Measurements from ENCODE around the gene HCFC1.

GRCh38 chrX:153925387-153925738, 46.3 kb downstream of the HCFC1 start:
- TF ChIP-seq, protein P1, sequence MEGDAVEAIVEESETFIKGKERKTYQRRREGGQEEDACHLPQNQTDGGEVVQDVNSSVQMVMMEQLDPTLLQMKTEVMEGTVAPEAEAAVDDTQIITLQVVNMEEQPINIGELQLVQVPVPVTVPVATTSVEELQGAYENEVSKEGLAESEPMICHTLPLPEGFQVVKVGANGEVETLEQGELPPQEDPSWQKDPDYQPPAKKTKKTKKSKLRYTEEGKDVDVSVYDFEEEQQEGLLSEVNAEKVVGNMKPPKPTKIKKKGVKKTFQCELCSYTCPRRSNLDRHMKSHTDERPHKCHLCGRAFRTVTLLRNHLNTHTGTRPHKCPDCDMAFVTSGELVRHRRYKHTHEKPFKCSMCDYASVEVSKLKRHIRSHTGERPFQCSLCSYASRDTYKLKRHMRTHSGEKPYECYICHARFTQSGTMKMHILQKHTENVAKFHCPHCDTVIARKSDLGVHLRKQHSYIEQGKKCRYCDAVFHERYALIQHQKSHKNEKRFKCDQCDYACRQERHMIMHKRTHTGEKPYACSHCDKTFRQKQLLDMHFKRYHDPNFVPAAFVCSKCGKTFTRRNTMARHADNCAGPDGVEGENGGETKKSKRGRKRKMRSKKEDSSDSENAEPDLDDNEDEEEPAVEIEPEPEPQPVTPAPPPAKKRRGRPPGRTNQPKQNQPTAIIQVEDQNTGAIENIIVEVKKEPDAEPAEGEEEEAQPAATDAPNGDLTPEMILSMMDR (IDR thresholded peaks at IDR 0.05; ENCODE audit: borderline replicate concordance, extremely low read depth, low read length, poor library complexity, severe bottlenecking), result no peak
- no peak for TF ChIP-seq EZH2 (IDR thresholded peaks at IDR 0.05; ENCODE audit: borderline replicate concordance, low read depth, low read length, severe bottlenecking)
